Tibial artery (tissue), 4 donors: ENCODE measurements around the gene AVPR2.

Source experiments
- DNase-seq, 2 donors: peaks; one replicate each; pipeline ENCODE4 v3.0.0-alpha.2; 2019
- H3K27ac ChIP-seq, 2 donors: fragments of 200-600 bp; sonication (generic) in 1 of 2; 1 replicate in 1 of 2; 2 replicates in 1 of 2; pipeline ENCODE4 v1.5.1; 2018 to 2019; ENCODE audit warnings: mild to moderate bottlenecking in 1 of 2
- H3K27me3 ChIP-seq, 2 donors: fragments of 200-600 bp; sonication (generic) in 1 of 2; one replicate each; pipeline versions ENCODE4 v1.5.1 to v1.6.0; 2016 to 2019
- H3K36me3 ChIP-seq, 3 donors: fragments of 200-600 bp; sonication (generic) in 2 of 3; one replicate each; pipeline ENCODE4 v1.5.1; 2016 to 2019; ENCODE audit warnings: mild to moderate bottlenecking in 2 of 3
- H3K4me1 ChIP-seq, 4 donors: fragments of 200-600 bp; sonication (generic) in 2 of 4; 1 replicate in 3 of 4; 2 replicates in 1 of 4; pipeline ENCODE4 v1.5.1; 2016 to 2019
- H3K4me3 ChIP-seq, 2 donors: fragments of 200-600 bp; sonication (generic) in 1 of 2; 1 replicate in 1 of 2; 2 replicates in 1 of 2; pipeline ENCODE4 v1.5.1; 2018 to 2019; ENCODE audit warnings: mild to moderate bottlenecking in 2 of 2
- H3K9me3 ChIP-seq, 3 donors: fragments of 200-600 bp; sonication (generic) in 1 of 3; one replicate each; pipeline ENCODE4 v1.5.1; 2016 to 2019
- CTCF ChIP-seq, 2 experiments: fragments of 200-600 bp in 1 of 2; fragments of 450-650 bp in 1 of 2; IDR thresholded peaks; one replicate each; pipeline ENCODE4 v1.5.1; 2017 to 2019; ENCODE audit warnings: antibody characterized with exemption in 2 of 2, mild to moderate bottlenecking in 1 of 2, moderate library complexity in 1 of 2
- intact Hi-C: fragments of 100-400 bp; cut with DNase I; formaldehyde crosslinking; loops from one replicate; pipeline ENCODE4 v1.15.0; 2023; ENCODE audit warnings: low total_unique reads

Gene AVPR2

DNA sequence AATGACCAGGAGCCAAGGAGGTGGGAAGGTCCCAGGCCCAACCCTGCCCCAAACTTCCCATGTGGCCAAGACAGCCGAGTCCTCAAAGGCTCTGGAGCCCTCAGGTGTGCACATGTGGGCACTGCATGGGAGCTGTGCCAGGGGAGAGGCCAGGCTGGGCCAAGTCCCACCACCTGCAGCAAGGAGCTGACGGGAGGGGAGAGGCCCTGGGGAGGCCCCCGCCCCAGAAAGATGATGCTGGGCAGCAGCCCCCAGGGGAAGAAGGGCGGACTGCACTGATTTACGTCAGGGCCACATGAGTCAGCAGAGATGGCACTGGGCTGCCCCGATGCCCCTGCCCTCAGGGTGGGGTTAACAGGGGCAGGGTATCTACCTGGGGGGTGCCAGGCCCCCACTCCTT lies 19.9 kb upstream of the AVPR2 start:
- no peak overlapping the region for H3K27ac ChIP-seq
- H3K4me1 ChIP-seq = peaks cover 0 to 11% (median 7%) of the 10 kb centered on the region in 4 donors
- peaks cover 0 to 69% of the 10 kb centered on the region in 2 donors for H3K27me3 ChIP-seq
- intact Hi-C loops = no loop called here
- H3K36me3 ChIP-seq = no peaks in the 10 kb centered on the region
- no peaks in the 10 kb centered on the region for H3K9me3 ChIP-seq
- no peak for TF ChIP-seq CTCF (IDR thresholded peaks at IDR 0.05)
- H3K4me3 ChIP-seq = no peak overlapping the region
- no peak for DNase-seq

DNA sequence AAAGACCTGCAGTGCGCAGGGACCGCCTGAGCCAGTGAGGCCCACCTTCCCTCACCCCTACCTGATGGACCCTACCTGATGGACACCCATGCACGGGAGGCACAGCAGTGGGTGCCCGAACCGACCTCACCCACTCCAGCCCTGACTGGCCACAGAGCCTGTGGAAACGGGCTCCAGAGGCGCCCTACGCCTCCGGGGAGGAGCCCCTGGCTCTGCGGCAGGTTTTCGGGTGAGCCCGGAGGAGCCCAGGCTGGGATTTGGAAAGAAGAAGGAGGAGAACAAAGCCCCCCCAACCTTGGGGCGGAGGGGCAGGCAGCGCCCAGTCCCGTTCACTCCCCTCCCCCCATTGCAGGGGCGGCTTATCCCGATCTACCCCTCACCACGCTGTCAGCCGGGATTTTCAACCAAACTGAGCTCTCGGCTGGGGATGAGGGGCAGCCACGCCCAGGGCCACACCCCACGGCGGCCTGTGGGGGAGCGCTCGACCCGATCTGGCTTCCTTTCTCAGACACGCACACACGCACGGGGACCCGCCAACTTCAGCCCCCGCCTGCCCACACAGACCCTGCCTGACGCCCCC lies 19.2 kb upstream of the AVPR2 start:
- TF ChIP-seq CTCF (IDR thresholded peaks at IDR 0.05) = no peak
- intact Hi-C loops = no loop called here

GRCh38 chrX:153885968-153886903 lies 18.2 kb upstream of the AVPR2 start, which contains the start of gene L1CAM:
Gene L1CAM, minus strand, starts transcription at chrX:153886173. Its CDS starts 10,337 bp downstream, at chrX:153875836.
- H3K27me3 ChIP-seq = peaks cover 0 to 57% of the 10 kb centered on the region in 2 donors
- intact Hi-C loops = no loop called here

More for the DNA sequence above, 19.2 kb upstream of the AVPR2 start:
- Histone ChIP-seq H3K4me1 (peaks cover 0 to 11% (median 7%) of the 10 kb centered on the region in 4 donors), H3K9me3 (no peaks in the 10 kb centered on the region), H3K27me3 (peaks cover 0 to 63% of the 10 kb centered on the region in 2 donors), H3K27ac (no peak overlapping the region), H3K36me3 (no peaks in the 10 kb centered on the region), H3K4me3 (peak overlapping the region in 1 of 2 donors; percentile 25)
- no peak for DNase-seq

DNA sequence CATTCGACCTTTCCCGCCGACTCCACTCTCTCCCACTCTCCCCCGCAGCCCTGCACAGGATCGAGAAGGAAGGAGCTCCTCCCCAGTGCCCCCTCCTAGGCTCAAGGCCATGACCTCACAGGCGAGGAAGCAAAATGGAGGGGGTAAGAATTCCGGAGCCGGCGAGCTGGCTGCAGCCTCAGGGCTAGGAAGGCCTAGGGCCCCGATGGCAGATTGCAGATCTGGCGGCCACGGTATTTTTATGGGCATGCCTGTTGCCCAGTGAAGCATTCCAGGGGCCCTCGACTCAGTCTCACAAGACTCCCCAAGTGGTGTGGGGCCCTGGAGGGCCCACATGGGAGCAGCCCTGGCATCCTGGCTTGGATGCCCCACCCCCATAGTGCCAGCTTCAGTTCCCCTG lies 17.6 kb upstream of the AVPR2 start:
- no peak overlapping the region for H3K4me3 ChIP-seq
- no peak for DNase-seq
- no peaks in the 10 kb centered on the region for H3K36me3 ChIP-seq
- intact Hi-C loops = no loop called here
- H3K27me3 ChIP-seq = peaks cover 0 to 51% of the 10 kb centered on the region in 2 donors
- no peak for TF ChIP-seq CTCF (IDR thresholded peaks at IDR 0.05)
- no peaks in the 10 kb centered on the region for H3K9me3 ChIP-seq
- H3K4me1 ChIP-seq = peaks cover 0 to 11% (median 7%) of the 10 kb centered on the region in 4 donors
- H3K27ac ChIP-seq = no peak overlapping the region

More at GRCh38 chrX:153885968-153886903, 18.2 kb upstream of the AVPR2 start, which contains the start of gene L1CAM:
- no peak for TF ChIP-seq CTCF (IDR thresholded peaks at IDR 0.05)
- Histone ChIP-seq H3K4me1 (peaks cover 0 to 11% (median 7%) of the 10 kb centered on the region in 4 donors), H3K36me3 (no peaks in the 10 kb centered on the region), H3K4me3 (peak within 1 kb of the TSS in 1 of 2 donors; percentile 25), H3K27ac (no peak within 1 kb of the TSS), H3K9me3 (no peaks in the 10 kb centered on the region)
- DNase-seq = no peak

- no peaks in the 10 kb centered on the region for H3K36me3 ChIP-seq
- no peak for DNase-seq
- H3K9me3 ChIP-seq = no peaks in the 10 kb centered on the region
- peaks cover 0 to 11% (median 7%) of the 10 kb centered on the region in 4 donors for H3K4me1 ChIP-seq
- H3K27ac ChIP-seq = no peak overlapping the region
- intact Hi-C loops = no loop called here
- TF ChIP-seq CTCF (IDR thresholded peaks at IDR 0.05) = no peak
- no peak overlapping the region for H3K4me3 ChIP-seq
- peaks cover 0 to 46% of the 10 kb centered on the region in 2 donors for H3K27me3 ChIP-seq
Measured at GRCh38 chrX:153887385-153887784, 17.1 kb upstream of the AVPR2 start.
